ENCODE data around the gene SUSD5. TPM values are rescaled to one million over a fixed set of nuclear protein-coding genes. Genes with fewer than 3 reads are reported as not detected.

SUSD5 gene
- total and polyA plus RNA-seq, 2 of the 13 experiments (the other 11 are each of a cell fraction or from before 2014, with no cell fraction given), result not detected

DNA sequence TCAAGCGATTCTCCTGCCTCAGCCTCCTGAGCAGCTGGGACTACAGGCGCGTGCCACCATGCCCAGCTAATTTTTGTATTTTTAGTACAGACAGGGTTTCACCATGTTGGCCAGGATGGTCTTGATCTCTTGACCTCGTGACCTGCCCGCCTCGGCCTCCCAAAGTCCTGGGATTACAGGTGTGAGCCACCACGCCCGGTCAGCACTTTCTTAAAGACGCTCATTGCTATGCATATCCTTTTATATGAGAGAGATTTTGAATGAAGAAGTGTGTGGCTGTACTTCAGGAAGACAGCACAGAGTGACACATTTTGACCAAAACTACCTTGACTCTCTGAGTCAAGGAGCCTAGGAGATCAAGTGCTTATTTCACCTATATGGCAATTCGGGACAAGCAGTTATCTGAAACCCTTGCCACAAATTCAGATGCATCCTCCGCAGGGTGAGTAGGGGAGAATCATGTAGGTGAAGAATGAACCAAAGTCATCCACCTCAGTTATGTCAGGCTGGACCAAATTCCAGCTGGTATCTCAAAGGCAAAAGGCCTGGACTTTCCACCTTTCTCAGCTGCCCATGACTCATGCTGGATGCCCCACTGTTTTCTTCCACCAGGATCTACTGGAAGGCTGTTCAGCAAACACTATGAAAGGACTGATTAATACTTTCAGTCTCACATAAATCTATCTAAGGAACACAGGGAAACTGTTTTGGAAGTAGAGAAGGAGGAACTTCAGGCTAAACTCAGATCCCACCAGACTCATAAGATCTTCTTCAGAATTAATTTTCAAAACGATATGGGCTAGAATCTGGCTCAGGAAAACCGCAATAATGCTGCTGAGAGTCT lies 31.9 kb downstream of the SUSD5 start (continued):
- no peak for TF ChIP-seq HMGA1 (CRISPR knock-in tag; conservative IDR thresholded peaks at IDR 0.05)
- TF ChIP-seq HMG20A (CRISPR knock-in tag; IDR thresholded peaks at IDR 0.05; ENCODE audit: borderline replicate concordance), result peak; percentile 48; the same call in 1 of the 2 replicates
- TF ChIP-seq JUNB (CRISPR knock-in tag; IDR thresholded peaks at IDR 0.05; ENCODE audit: borderline replicate concordance), result peak; percentile 82; the same call in 1 of the 2 replicates
- no peak for TF ChIP-seq TCF7L2 (IDR thresholded peaks at IDR 0.05; ENCODE audit: low read depth, low read length)
- no peak for TF ChIP-seq HNRNPL (IDR thresholded peaks at IDR 0.05; ENCODE audit: low read depth, low read length)
- TF ChIP-seq CAMTA2 (CRISPR knock-in tag; IDR thresholded peaks at IDR 0.05; ENCODE audit: borderline replicate concordance), result no peak
- TF ChIP-seq SOX13 (IDR thresholded peaks at IDR 0.05), result no peak
- TF ChIP-seq SOX13 (CRISPR knock-in tag; conservative IDR thresholded peaks at IDR 0.05 in 1 of 2, IDR thresholded peaks at IDR 0.05 in 1 of 2), result peak in 1 of 2 experiments; percentile 48; a peak in 1 of 4 replicates
- TF ChIP-seq, protein P1, sequence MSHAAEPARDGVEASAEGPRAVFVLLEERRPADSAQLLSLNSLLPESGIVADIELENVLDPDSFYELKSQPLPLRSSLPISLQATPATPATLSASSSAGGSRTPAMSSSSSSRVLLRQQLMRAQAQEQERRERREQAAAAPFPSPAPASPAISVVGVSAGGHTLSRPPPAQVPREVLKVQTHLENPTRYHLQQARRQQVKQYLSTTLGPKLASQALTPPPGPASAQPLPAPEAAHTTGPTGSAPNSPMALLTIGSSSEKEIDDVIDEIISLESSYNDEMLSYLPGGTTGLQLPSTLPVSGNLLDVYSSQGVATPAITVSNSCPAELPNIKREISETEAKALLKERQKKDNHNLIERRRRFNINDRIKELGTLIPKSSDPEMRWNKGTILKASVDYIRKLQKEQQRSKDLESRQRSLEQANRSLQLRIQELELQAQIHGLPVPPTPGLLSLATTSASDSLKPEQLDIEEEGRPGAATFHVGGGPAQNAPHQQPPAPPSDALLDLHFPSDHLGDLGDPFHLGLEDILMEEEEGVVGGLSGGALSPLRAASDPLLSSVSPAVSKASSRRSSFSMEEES (CRISPR knock-in tag; IDR thresholded peaks at IDR 0.05), result peak; percentile 91
- TF ChIP-seq ERF (CRISPR knock-in tag; IDR thresholded peaks at IDR 0.05), result peak; percentile 52; the same call in 1 of the 2 replicates
- no peak for TF ChIP-seq ZNF552 (CRISPR knock-in tag; IDR thresholded peaks at IDR 0.05; ENCODE audit: borderline replicate concordance)
- TF ChIP-seq, protein P2, sequence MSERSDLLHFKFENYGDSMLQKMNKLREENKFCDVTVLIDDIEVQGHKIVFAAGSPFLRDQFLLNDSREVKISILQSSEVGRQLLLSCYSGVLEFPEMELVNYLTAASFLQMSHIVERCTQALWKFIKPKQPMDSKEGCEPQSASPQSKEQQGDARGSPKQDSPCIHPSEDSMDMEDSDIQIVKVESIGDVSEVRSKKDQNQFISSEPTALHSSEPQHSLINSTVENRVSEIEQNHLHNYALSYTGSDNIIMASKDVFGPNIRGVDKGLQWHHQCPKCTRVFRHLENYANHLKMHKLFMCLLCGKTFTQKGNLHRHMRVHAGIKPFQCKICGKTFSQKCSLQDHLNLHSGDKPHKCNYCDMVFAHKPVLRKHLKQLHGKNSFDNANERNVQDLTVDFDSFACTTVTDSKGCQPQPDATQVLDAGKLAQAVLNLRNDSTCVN (CRISPR knock-in tag; IDR thresholded peaks at IDR 0.05; ENCODE audit: borderline replicate concordance), result no peak; the same call in 1 of the 2 replicates
- no peak for TF ChIP-seq KLF13 (CRISPR knock-in tag; IDR thresholded peaks at IDR 0.05)
- peak; percentile 31; the same call in 1 of the 2 replicates for TF ChIP-seq PHF21A (CRISPR knock-in tag; IDR thresholded peaks at IDR 0.05)
- peak; percentile 51; the same call in 1 of the 2 replicates for TF ChIP-seq KDM6A (CRISPR knock-in tag; IDR thresholded peaks at IDR 0.05; ENCODE audit: low read depth)
- no peak for TF ChIP-seq MAZ (IDR thresholded peaks at IDR 0.05; ENCODE audit: borderline replicate concordance, low read depth, low read length)
- TF ChIP-seq MAZ (CRISPR knock-in tag; IDR thresholded peaks at IDR 0.05; ENCODE audit: low read depth), result no peak
- TF ChIP-seq FOXA1 (IDR thresholded peaks at IDR 0.05), result no peak
- peak; percentile 5; the same call in 1 of the 2 replicates for TF ChIP-seq FOXA1 (CRISPR knock-in tag; IDR thresholded peaks at IDR 0.05)
- 0 out of 2 replicates have a peak, but pooled peaks have one; percentile 12 for TF ChIP-seq NR2F2 (IDR thresholded peaks at IDR 0.05; ENCODE audit: borderline replicate concordance, low read depth)
- TF ChIP-seq, protein P3, sequence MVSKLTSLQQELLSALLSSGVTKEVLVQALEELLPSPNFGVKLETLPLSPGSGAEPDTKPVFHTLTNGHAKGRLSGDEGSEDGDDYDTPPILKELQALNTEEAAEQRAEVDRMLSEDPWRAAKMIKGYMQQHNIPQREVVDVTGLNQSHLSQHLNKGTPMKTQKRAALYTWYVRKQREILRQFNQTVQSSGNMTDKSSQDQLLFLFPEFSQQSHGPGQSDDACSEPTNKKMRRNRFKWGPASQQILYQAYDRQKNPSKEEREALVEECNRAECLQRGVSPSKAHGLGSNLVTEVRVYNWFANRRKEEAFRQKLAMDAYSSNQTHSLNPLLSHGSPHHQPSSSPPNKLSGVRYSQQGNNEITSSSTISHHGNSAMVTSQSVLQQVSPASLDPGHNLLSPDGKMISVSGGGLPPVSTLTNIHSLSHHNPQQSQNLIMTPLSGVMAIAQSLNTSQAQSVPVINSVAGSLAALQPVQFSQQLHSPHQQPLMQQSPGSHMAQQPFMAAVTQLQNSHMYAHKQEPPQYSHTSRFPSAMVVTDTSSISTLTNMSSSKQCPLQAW (CRISPR knock-in tag; IDR thresholded peaks at IDR 0.05), result peak; percentile 77
- TF ChIP-seq YEATS4 (CRISPR knock-in tag; IDR thresholded peaks at IDR 0.05; ENCODE audit: borderline replicate concordance), result 0 out of 2 replicates have a peak, but pooled peaks have one; percentile 31
